ENCODE data around the gene GALNT2.

GALNT2 gene

DNA sequence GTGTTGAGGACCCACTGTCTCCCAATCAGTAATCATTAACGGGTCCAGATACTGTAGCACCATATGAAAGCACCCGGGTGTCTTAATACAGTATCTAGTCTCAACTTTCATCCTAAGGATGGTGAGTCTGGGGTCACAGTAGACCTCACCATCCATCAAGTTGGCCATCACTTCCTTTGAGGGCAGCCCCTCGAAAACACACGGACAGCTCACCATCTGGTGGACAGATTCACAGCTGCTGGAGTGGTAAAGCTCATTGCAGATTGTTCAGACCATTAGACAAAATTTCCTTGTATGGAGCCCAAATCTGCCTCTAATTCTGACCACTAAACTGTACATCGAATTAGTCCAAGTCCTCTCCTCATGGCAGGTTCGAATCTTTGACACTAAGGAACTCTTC lies 236.0 kb downstream of the GALNT2 start:
- Histone ChIP-seq H3K4me3 (ENCODE audit: insufficient read depth, low read length, poor library complexity, severe bottlenecking) (no peak overlapping the region), H3K79me2 (ENCODE audit: insufficient read depth, low read length) (no peaks in the 10 kb centered on the region), H3K27ac (ENCODE audit: low read depth, low read length) (no peak overlapping the region), H3K36me3 (ENCODE audit: low read length) (no peaks in the 10 kb centered on the region), H2AFZ (ENCODE audit: low read depth, low read length, severe bottlenecking) (no peak overlapping the region), H3K9ac (ENCODE audit: low read length) (no peak overlapping the region), H3K27me3 (ENCODE audit: low read length) (no peaks in the 10 kb centered on the region), H3K4me2 (ENCODE audit: low read depth, low read length, poor library complexity, severe bottlenecking) (no peak overlapping the region), H3K9me2 (replicated peaks; ENCODE audit: insufficient read depth, low read length) (no peaks in the 10 kb centered on the region), H3F3A (ENCODE audit: insufficient read depth) (no peaks in the 10 kb centered on the region), H3K9me3 (ENCODE audit: insufficient read depth, low read length) (no peaks in the 10 kb centered on the region), H4K20me1 (ENCODE audit: low read depth, low read length) (no peaks in the 10 kb centered on the region)
- TF ChIP-seq, protein P1, sequence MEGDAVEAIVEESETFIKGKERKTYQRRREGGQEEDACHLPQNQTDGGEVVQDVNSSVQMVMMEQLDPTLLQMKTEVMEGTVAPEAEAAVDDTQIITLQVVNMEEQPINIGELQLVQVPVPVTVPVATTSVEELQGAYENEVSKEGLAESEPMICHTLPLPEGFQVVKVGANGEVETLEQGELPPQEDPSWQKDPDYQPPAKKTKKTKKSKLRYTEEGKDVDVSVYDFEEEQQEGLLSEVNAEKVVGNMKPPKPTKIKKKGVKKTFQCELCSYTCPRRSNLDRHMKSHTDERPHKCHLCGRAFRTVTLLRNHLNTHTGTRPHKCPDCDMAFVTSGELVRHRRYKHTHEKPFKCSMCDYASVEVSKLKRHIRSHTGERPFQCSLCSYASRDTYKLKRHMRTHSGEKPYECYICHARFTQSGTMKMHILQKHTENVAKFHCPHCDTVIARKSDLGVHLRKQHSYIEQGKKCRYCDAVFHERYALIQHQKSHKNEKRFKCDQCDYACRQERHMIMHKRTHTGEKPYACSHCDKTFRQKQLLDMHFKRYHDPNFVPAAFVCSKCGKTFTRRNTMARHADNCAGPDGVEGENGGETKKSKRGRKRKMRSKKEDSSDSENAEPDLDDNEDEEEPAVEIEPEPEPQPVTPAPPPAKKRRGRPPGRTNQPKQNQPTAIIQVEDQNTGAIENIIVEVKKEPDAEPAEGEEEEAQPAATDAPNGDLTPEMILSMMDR (IDR thresholded peaks at IDR 0.05; ENCODE audit: insufficient read depth, low read length, poor library complexity, severe bottlenecking) = no peak
- no peak for TF ChIP-seq EZH2phosphoT487 (conservative IDR thresholded peaks at IDR 0.05; ENCODE audit: low read length)

DNA sequence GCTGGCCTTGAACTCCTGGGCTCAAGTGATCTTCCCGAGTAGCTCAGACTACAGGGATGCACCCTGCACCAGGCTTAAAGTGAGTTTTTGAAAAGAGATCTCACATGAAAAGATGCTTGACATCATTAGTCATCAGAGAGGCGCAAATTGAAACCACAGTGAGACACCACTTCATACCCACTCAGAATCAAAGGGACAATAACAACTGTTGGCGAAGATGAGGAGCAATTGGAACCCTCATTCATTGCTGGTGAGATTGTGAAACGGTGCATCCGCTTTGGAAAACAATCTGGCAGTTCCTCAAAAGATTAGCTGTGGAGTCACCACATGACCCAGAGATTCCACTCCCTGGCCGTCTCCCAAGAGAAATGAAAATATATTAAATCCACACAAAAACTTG lies 236.8 kb downstream of the GALNT2 start:
- Histone ChIP-seq H3K9ac (ENCODE audit: low read length) (no peak overlapping the region), H3F3A (ENCODE audit: insufficient read depth) (no peaks in the 10 kb centered on the region), H3K9me3 (ENCODE audit: insufficient read depth, low read length) (no peaks in the 10 kb centered on the region), H3K4me3 (ENCODE audit: insufficient read depth, low read length, poor library complexity, severe bottlenecking) (no peak overlapping the region), H3K27me3 (ENCODE audit: low read length) (no peaks in the 10 kb centered on the region), H3K79me2 (ENCODE audit: insufficient read depth, low read length) (no peaks in the 10 kb centered on the region), H2AFZ (ENCODE audit: low read depth, low read length, severe bottlenecking) (no peak overlapping the region), H3K27ac (ENCODE audit: low read depth, low read length) (no peak overlapping the region), H3K4me2 (ENCODE audit: low read depth, low read length, poor library complexity, severe bottlenecking) (no peak overlapping the region), H3K9me2 (replicated peaks; ENCODE audit: insufficient read depth, low read length) (no peaks in the 10 kb centered on the region), H3K36me3 (ENCODE audit: low read length) (no peaks in the 10 kb centered on the region), H4K20me1 (ENCODE audit: low read depth, low read length) (no peaks in the 10 kb centered on the region)
- no peak for TF ChIP-seq EZH2phosphoT487 (conservative IDR thresholded peaks at IDR 0.05; ENCODE audit: low read length)
- TF ChIP-seq, protein P1 (IDR thresholded peaks at IDR 0.05; ENCODE audit: insufficient read depth, low read length, poor library complexity, severe bottlenecking) = no peak

DNA sequence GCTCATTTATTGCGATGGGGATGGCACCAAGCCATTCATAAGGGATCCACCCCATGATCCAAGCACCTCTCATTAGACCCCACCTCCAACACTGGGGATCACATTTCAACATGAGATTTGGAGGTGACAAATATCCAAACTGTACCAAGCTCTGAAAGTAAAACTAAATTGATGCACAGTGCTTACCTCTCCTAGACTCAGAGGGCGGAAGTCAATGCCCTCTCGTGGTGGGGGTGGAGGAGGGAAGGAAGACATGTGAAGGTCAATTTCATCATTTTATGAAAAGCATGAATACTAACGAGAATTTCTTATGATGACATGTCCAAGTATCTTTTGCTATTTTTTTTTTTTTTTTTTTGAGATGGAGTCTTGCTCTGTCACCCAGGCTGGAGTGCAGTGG lies 239.1 kb downstream of the GALNT2 start:
- Histone ChIP-seq H3K9ac (ENCODE audit: low read length) (no peak overlapping the region), H3K36me3 (ENCODE audit: low read length) (no peaks in the 10 kb centered on the region), H3K27ac (ENCODE audit: low read depth, low read length) (no peak overlapping the region), H3K9me3 (ENCODE audit: insufficient read depth, low read length) (no peaks in the 10 kb centered on the region), H3F3A (ENCODE audit: insufficient read depth) (no peaks in the 10 kb centered on the region), H3K4me3 (ENCODE audit: insufficient read depth, low read length, poor library complexity, severe bottlenecking) (no peak overlapping the region), H3K79me2 (ENCODE audit: insufficient read depth, low read length) (no peaks in the 10 kb centered on the region), H2AFZ (ENCODE audit: low read depth, low read length, severe bottlenecking) (no peak overlapping the region), H3K9me2 (replicated peaks; ENCODE audit: insufficient read depth, low read length) (no peaks in the 10 kb centered on the region), H3K4me2 (ENCODE audit: low read depth, low read length, poor library complexity, severe bottlenecking) (no peak overlapping the region), H4K20me1 (ENCODE audit: low read depth, low read length) (no peaks in the 10 kb centered on the region), H3K27me3 (ENCODE audit: low read length) (no peaks in the 10 kb centered on the region)
- no peak for TF ChIP-seq EZH2phosphoT487 (conservative IDR thresholded peaks at IDR 0.05; ENCODE audit: low read length)
- TF ChIP-seq, protein P1 (IDR thresholded peaks at IDR 0.05; ENCODE audit: insufficient read depth, low read length, poor library complexity, severe bottlenecking) = no peak
